Measurements from ENCODE around the gene TSEN2. TPM values are rescaled to one million over a fixed set of nuclear protein-coding genes. Genes with fewer than 3 reads are reported as not detected.

The TSEN2 gene
- total and polyA plus RNA-seq, 9 of the 15 experiments (the other 6 are each of a cell fraction or from before 2014, with no cell fraction given) = 38.5 to 76.3 (median 46.6) TPM

- in situ Hi-C loops (cut with MboI) (no loop called here), intact Hi-C loops (cut with micrococcal nuclease) (no loop called here)
- CTCF ChIA-PET (ENCODE audit: low intra/inter-chr PET ratio) = interaction anchor here (0.6 kb wide), 1 partner anchor 19 kb away, joined by 3 read pairs; no protein-coding TSS in a partner anchor
- Histone ChIP-seq H3K27ac (ENCODE audit: extremely low read depth, low read depth, low read length) (no peak overlapping the region), H3K4me3 (no peak overlapping the region), H3K4me2 (ENCODE audit: insufficient read depth, low read length) (no peak overlapping the region), H3K79me2 (ENCODE audit: control insufficient read depth, insufficient read depth, low read length) (no peaks in the 10 kb centered on the region), H3K9me3 (replicated peaks; ENCODE audit: control insufficient read depth, insufficient read depth, low read depth, low read length) (no peaks in the 10 kb centered on the region), H3K36me3 (ENCODE audit: control insufficient read depth, insufficient read depth, low read length) (no peaks in the 10 kb centered on the region), H3K4me1 (replicated peaks in 1 of 2; ENCODE audit: control insufficient read depth in 2 of 2, insufficient read depth in 2 of 2, low read length in 2 of 2) (peaks cover 0 to 3% of the 10 kb centered on the region in 2 experiments; a peak in 2 of 5 replicates), H3K9me1 (ENCODE audit: control insufficient read depth, insufficient read depth, low read length) (no peaks in the 10 kb centered on the region), H4K20me1 (replicated peaks; ENCODE audit: control insufficient read depth, insufficient read depth, low read length) (no peaks in the 10 kb centered on the region; the same call in 1 of the 2 replicates), H2AFZ (ENCODE audit: low read depth, low read length) (no peak overlapping the region), H3K9ac (ENCODE audit: insufficient read depth in 1 of 2, low read depth in 2 of 2, low read length in 2 of 2) (no peak overlapping the region), H3K27me3 (ENCODE audit: control insufficient read depth in 2 of 2, insufficient read depth in 2 of 2, low read length in 2 of 2) (peaks cover 45 to 51% of the 10 kb centered on the region in 2 experiments)
- no peak for ATAC-seq
- no peak for DNase-seq (ENCODE audit: extremely low read depth in 1 of 4, low spot score in 3 of 4)
- POLR2A ChIA-PET = no interaction called here
- TF ChIP-seq ZKSCAN8 (CRISPR knock-in tag; IDR thresholded peaks at IDR 0.05) = peak; percentile 88
- no peak for TF ChIP-seq CEBPB (tag; IDR thresholded peaks at IDR 0.05)
- 5% methylated on average over 7 of the region's 7 CpGs for WGBS (ENCODE audit: insufficient coverage, low coverage, missing lambda C conversion rate)
- no peak for FAIRE-seq
- no TSS peak for BruUV-seq (replicated peaks)
Measured at GRCh38 chr3:12446298-12446697, 38.0 kb upstream of the TSEN2 start.

GRCh38 chr3:12447075-12447474 lies 37.2 kb upstream of the TSEN2 start:
- no peak overlapping the region for H2AFZ ChIP-seq (ENCODE audit: low read depth, low read length)
- H3K36me3 ChIP-seq (ENCODE audit: control insufficient read depth, insufficient read depth, low read length) = no peaks in the 10 kb centered on the region
- CTCF ChIA-PET (ENCODE audit: low intra/inter-chr PET ratio) = no interaction called here
- in situ Hi-C loops (cut with MboI) (no loop called here), intact Hi-C loops (cut with micrococcal nuclease) (no loop called here)
- H4K20me1 ChIP-seq (replicated peaks; ENCODE audit: control insufficient read depth, insufficient read depth, low read length) = no peaks in the 10 kb centered on the region; the same call in 1 of the 2 replicates
- POLR2A ChIA-PET = interaction anchor here (0.7 kb wide), 1 partner anchor 263 kb away, joined by 4 read pairs; no protein-coding TSS in a partner anchor
- no TSS peak for BruUV-seq (replicated peaks)
- H3K9ac ChIP-seq (ENCODE audit: insufficient read depth in 1 of 2, low read depth in 2 of 2, low read length in 2 of 2) = no peak overlapping the region
- WGBS (ENCODE audit: insufficient coverage, low coverage, missing lambda C conversion rate) = 6% methylated on average over 4 of the region's 4 CpGs
- no peak overlapping the region for H3K4me3 ChIP-seq
- no peak overlapping the region for H3K27ac ChIP-seq (ENCODE audit: extremely low read depth, low read depth, low read length)
- H3K9me3 ChIP-seq (replicated peaks; ENCODE audit: control insufficient read depth, insufficient read depth, low read depth, low read length) = no peaks in the 10 kb centered on the region
- ATAC-seq (no peak), DNase-seq (ENCODE audit: extremely low read depth in 1 of 4, low spot score in 3 of 4) (no peak), FAIRE-seq (no peak)
- H3K4me2 ChIP-seq (ENCODE audit: insufficient read depth, low read length) = no peak overlapping the region
- TF ChIP-seq BDP1 (IDR thresholded peaks at IDR 0.05; ENCODE audit: insufficient read depth, insufficient read length) = no peak
- no peak for TF ChIP-seq SNAPC5 (CRISPR knock-in tag; IDR thresholded peaks at IDR 0.05)
- TF ChIP-seq ZNF512 (tag; IDR thresholded peaks at IDR 0.05) = peak; percentile 84
- no peak for TF ChIP-seq FOXM1 (IDR thresholded peaks at IDR 0.05; ENCODE audit: low read depth)
- no peak for TF ChIP-seq FOXM1 (CRISPR knock-in tag; IDR thresholded peaks at IDR 0.05; ENCODE audit: low read depth)
- H3K9me1 ChIP-seq (ENCODE audit: control insufficient read depth, insufficient read depth, low read length) = no peaks in the 10 kb centered on the region
- H3K27me3 ChIP-seq (ENCODE audit: control insufficient read depth in 2 of 2, insufficient read depth in 2 of 2, low read length in 2 of 2) = peaks cover 38 to 43% of the 10 kb centered on the region in 2 experiments
- H3K4me1 ChIP-seq (replicated peaks in 1 of 2; ENCODE audit: control insufficient read depth in 2 of 2, insufficient read depth in 2 of 2, low read length in 2 of 2) = peaks cover 0 to 3% of the 10 kb centered on the region in 2 experiments; a peak in 2 of 5 replicates
- no peaks in the 10 kb centered on the region for H3K79me2 ChIP-seq (ENCODE audit: control insufficient read depth, insufficient read depth, low read length)

All from K562 (cell line).